Measurements from ENCODE around the gene CDS2. TPM values are rescaled to one million over a fixed set of nuclear protein-coding genes. Genes with fewer than 3 reads are reported as not detected.

The CDS2 gene
- polyA plus RNA-seq (66.7 and 70.8 TPM in 2 replicates), polyA minus RNA-seq (160 and 176 TPM in 2 replicates)

DNA sequence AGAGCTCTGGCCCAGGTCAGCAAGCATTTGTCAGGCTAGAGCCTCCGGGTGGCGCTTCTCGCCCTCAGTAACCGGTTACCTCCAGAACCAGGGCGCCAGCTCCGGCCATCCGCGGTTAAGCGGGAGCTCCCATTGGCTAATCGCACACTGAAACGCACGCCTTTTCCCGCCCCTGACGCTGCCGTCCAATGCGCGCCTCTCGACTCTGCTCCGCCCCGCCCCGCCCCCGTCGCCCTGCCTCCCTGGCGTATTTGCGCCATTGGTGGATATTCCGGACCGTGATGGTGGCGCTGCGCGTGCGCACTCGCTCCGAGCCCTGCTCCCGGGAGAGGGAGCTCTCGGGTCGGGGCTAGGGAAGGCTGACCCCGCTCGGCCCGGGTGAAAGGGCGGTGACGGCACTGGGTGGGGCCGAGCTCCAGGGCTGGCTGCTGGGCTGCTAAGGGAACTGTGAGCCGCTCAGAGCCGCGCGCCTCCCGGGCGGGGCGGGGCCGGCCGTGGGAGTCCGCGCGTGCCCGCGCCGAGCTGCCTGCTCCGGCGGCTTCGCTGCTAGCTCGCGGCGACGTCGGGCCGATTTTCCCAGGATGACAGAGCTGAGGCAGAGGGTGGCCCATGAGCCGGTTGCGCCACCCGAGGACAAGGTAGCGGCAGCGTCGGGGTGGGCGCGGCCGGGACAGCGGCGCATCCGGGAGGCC lies at the start of gene CDS2:
Gene CDS2, plus strand, starts transcription at position 497 of the 692 bp plus-strand sequence. Its CDS starts 85 bp downstream, at position 582.
- peaks cover 37% of the 10 kb centered on the region for H3K79me2 ChIP-seq (replicated peaks; ENCODE audit: insufficient read depth, low read length)
- no peaks in the 10 kb centered on the region for H3K36me3 ChIP-seq (ENCODE audit: insufficient read depth, low read length)
- no peaks in the 10 kb centered on the region for H4K20me1 ChIP-seq (ENCODE audit: insufficient read depth)
- H3K27ac ChIP-seq (ENCODE audit: low read length): peak within 1 kb of the TSS; percentile 91
- no peaks in the 10 kb centered on the region for H3K9me2 ChIP-seq (ENCODE audit: insufficient read depth, low read length)
- peak within 1 kb of the TSS; percentile 92 for H3K9ac ChIP-seq (ENCODE audit: low read length)
- peak within 1 kb of the TSS; percentile 95 for H3K4me2 ChIP-seq (ENCODE audit: low read length)
- H2AFZ ChIP-seq (ENCODE audit: low read depth, low read length): peak within 1 kb of the TSS; percentile 74
- TF ChIP-seq RAD21 (conservative IDR thresholded peaks at IDR 0.05) (peak; percentile 78), POLR2AphosphoS5 (IDR thresholded peaks at IDR 0.05) (peak; percentile 79), MXI1 (conservative IDR thresholded peaks at IDR 0.05; ENCODE audit: poor library complexity, severe bottlenecking) (peak; percentile 64), EP300 (conservative IDR thresholded peaks at IDR 0.05; ENCODE audit: poor library complexity, severe bottlenecking) (peak; percentile 57), TAF1 (IDR thresholded peaks at IDR 0.05; ENCODE audit: low read depth) (peak; percentile 25), EZH2 (IDR thresholded peaks at IDR 0.05; ENCODE audit: borderline replicate concordance, insufficient read depth, low read length, poor library complexity, severe bottlenecking) (no peak), SMC3 (conservative IDR thresholded peaks at IDR 0.05; ENCODE audit: poor library complexity) (peak; percentile 86)
- TF ChIP-seq, protein P1, sequence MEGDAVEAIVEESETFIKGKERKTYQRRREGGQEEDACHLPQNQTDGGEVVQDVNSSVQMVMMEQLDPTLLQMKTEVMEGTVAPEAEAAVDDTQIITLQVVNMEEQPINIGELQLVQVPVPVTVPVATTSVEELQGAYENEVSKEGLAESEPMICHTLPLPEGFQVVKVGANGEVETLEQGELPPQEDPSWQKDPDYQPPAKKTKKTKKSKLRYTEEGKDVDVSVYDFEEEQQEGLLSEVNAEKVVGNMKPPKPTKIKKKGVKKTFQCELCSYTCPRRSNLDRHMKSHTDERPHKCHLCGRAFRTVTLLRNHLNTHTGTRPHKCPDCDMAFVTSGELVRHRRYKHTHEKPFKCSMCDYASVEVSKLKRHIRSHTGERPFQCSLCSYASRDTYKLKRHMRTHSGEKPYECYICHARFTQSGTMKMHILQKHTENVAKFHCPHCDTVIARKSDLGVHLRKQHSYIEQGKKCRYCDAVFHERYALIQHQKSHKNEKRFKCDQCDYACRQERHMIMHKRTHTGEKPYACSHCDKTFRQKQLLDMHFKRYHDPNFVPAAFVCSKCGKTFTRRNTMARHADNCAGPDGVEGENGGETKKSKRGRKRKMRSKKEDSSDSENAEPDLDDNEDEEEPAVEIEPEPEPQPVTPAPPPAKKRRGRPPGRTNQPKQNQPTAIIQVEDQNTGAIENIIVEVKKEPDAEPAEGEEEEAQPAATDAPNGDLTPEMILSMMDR (IDR thresholded peaks at IDR 0.05; ENCODE audit: poor library complexity, severe bottlenecking): peak; percentile 82
- TF ChIP-seq, protein P2, sequence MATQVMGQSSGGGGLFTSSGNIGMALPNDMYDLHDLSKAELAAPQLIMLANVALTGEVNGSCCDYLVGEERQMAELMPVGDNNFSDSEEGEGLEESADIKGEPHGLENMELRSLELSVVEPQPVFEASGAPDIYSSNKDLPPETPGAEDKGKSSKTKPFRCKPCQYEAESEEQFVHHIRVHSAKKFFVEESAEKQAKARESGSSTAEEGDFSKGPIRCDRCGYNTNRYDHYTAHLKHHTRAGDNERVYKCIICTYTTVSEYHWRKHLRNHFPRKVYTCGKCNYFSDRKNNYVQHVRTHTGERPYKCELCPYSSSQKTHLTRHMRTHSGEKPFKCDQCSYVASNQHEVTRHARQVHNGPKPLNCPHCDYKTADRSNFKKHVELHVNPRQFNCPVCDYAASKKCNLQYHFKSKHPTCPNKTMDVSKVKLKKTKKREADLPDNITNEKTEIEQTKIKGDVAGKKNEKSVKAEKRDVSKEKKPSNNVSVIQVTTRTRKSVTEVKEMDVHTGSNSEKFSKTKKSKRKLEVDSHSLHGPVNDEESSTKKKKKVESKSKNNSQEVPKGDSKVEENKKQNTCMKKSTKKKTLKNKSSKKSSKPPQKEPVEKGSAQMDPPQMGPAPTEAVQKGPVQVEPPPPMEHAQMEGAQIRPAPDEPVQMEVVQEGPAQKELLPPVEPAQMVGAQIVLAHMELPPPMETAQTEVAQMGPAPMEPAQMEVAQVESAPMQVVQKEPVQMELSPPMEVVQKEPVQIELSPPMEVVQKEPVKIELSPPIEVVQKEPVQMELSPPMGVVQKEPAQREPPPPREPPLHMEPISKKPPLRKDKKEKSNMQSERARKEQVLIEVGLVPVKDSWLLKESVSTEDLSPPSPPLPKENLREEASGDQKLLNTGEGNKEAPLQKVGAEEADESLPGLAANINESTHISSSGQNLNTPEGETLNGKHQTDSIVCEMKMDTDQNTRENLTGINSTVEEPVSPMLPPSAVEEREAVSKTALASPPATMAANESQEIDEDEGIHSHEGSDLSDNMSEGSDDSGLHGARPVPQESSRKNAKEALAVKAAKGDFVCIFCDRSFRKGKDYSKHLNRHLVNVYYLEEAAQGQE (IDR thresholded peaks at IDR 0.05; ENCODE audit: borderline replicate concordance): peak; percentile 18
- no peaks in the 10 kb centered on the region for H3K9me3 ChIP-seq (ENCODE audit: low read length)
- H3K27me3 ChIP-seq (ENCODE audit: insufficient read depth, low read depth, low read length): no peaks in the 10 kb centered on the region
- H3K4me3 ChIP-seq (ENCODE audit: low read length): peak within 1 kb of the TSS; percentile 91
- peaks cover 4% of the 10 kb centered on the region for H3F3A ChIP-seq (ENCODE audit: insufficient read depth, low read length, poor library complexity, severe bottlenecking)

DNA sequence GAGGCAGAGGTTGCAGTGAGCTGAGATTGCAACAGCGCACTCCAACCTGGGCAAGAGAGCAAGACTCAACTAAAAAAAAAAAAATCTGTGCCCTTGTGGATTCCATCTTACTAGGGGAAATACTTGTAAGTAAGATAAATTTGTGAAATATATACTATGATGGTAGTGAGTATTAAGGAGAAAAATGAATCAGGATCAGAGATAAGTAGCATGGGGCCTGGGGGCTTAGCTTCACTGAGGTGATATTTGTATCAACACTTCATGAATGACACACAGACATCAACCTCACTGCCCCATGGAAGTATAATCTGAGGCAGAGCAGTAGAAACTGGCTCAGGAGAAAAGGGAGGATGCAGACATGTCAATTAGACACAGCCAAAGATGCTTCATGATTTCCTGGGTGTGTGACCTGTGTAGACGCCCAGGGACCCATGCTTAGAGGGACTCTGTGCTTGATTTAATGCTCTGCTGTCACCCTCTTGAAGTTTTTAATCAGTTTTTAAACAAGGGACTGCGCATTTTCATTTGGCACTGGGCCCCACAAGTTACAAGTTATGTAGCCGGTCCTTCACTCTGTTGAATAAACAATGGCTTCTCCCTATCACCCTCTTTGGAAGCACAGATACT lies 48.9 kb upstream of the CDS2 start:
- H3F3A ChIP-seq (ENCODE audit: insufficient read depth, low read length, poor library complexity, severe bottlenecking): no peaks in the 10 kb centered on the region
- TF ChIP-seq, protein P2 (IDR thresholded peaks at IDR 0.05; ENCODE audit: borderline replicate concordance): no peak
- TF ChIP-seq SMC3 (conservative IDR thresholded peaks at IDR 0.05; ENCODE audit: poor library complexity) (no peak), POLR2AphosphoS5 (IDR thresholded peaks at IDR 0.05) (no peak), MXI1 (conservative IDR thresholded peaks at IDR 0.05; ENCODE audit: poor library complexity, severe bottlenecking) (no peak), EP300 (conservative IDR thresholded peaks at IDR 0.05; ENCODE audit: poor library complexity, severe bottlenecking) (no peak), RAD21 (conservative IDR thresholded peaks at IDR 0.05) (no peak), EZH2 (IDR thresholded peaks at IDR 0.05; ENCODE audit: borderline replicate concordance, insufficient read depth, low read length, poor library complexity, severe bottlenecking) (no peak), TAF1 (IDR thresholded peaks at IDR 0.05; ENCODE audit: low read depth) (no peak)
- TF ChIP-seq, protein P1 (IDR thresholded peaks at IDR 0.05; ENCODE audit: poor library complexity, severe bottlenecking): no peak
- H3K9me2 ChIP-seq (ENCODE audit: insufficient read depth, low read length): no peaks in the 10 kb centered on the region
- no peak overlapping the region for H3K27ac ChIP-seq (ENCODE audit: low read length)
- no peaks in the 10 kb centered on the region for H4K20me1 ChIP-seq (ENCODE audit: insufficient read depth)
- H3K79me2 ChIP-seq (replicated peaks; ENCODE audit: insufficient read depth, low read length): no peaks in the 10 kb centered on the region
- H3K27me3 ChIP-seq (ENCODE audit: insufficient read depth, low read depth, low read length): no peaks in the 10 kb centered on the region
- H3K4me3 ChIP-seq (ENCODE audit: low read length): no peak overlapping the region
- H3K9ac ChIP-seq (ENCODE audit: low read length): no peak overlapping the region
- H3K9me3 ChIP-seq (ENCODE audit: low read length): no peaks in the 10 kb centered on the region
- no peak overlapping the region for H2AFZ ChIP-seq (ENCODE audit: low read depth, low read length)
- no peaks in the 10 kb centered on the region for H3K36me3 ChIP-seq (ENCODE audit: insufficient read depth, low read length)
- H3K4me2 ChIP-seq (ENCODE audit: low read length): no peak overlapping the region
